A549 treated with GW870086 at 1 μM for 4 hours (cell line): ENCODE results near the gene IL24. TPM values are rescaled to one million over a fixed set of nuclear protein-coding genes. Genes with fewer than 3 reads are reported as not detected.

Source experiments
- total RNA-seq: library from RNA; stranded (reverse); fragments of 200-300 nt; extraction: Qiagen RNA extraction; gene quantifications from 5 replicates; pipeline ENCODE4 v1.2.3, GENCODE V29; 2022; ENCODE audit warnings: low read depth

The IL24 gene
- total RNA-seq = 0.25 to 0.60 TPM (median 0.31 TPM) in 5 replicates

GRCh38 chr1:206897175-206897574, at the start of gene IL24:
Gene IL24, plus strand, starts transcription at chr1:206897443. Its CDS starts 390 bp downstream, at chr1:206897833.

GRCh38 chr1:206864939-206865671, 32.1 kb upstream of the IL24 start, which contains the start of gene IL20:
Gene IL20, plus strand, starts transcription at chr1:206865623. Its CDS starts 230 bp downstream, at chr1:206865853.

GRCh38 chr1:206921772-206922265, 24.6 kb downstream of the IL24 start, which contains the start of gene FCMR:
Gene FCMR, minus strand, starts transcription at chr1:206921941. Its CDS starts 87 bp downstream, at chr1:206921854.

GRCh38 chr1:206946261-206946660, 49.0 kb downstream of the IL24 start, which contains the start of gene PIGR:
Gene PIGR, minus strand, starts transcription at chr1:206946466. Its CDS starts 5,935 bp downstream, at chr1:206940531.

Other genes with a start within 250 kb of the IL24 start
- gene MAPKAPK2, start 212.5 kb upstream of the IL24 start, total RNA-seq = 71.9 to 87.9 TPM (median 84.8 TPM) in 5 replicates
- gene IL19, start 126.7 kb upstream of the IL24 start, total RNA-seq = not detected in 5 replicates
- gene IL10, start 124.9 kb upstream of the IL24 start, total RNA-seq = not detected in 5 replicates
- gene IL20, start 31.8 kb upstream of the IL24 start, total RNA-seq = not detected in 5 replicates
- gene FCMR, start 24.5 kb downstream of the IL24 start, total RNA-seq = 3.3 to 6.4 TPM (median 4.4 TPM) in 5 replicates
- not detected in 5 replicates for gene PIGR, start 49.0 kb downstream of the IL24 start, total RNA-seq
- not detected in 5 replicates for gene FCAMR, start 73.0 kb downstream of the IL24 start, total RNA-seq
- 4.0 to 5.3 TPM (median 4.9 TPM) in 5 replicates for gene C1orf116, start 135.3 kb downstream of the IL24 start, total RNA-seq
- 4.7 to 8.3 TPM (median 6.9 TPM) in 5 replicates for gene YOD1, start 153.8 kb downstream of the IL24 start, total RNA-seq
- 4.2 to 6.5 TPM (median 5.9 TPM) in 5 replicates for gene PFKFB2, start 155.8 kb downstream of the IL24 start, total RNA-seq
- 1.1 to 2.2 TPM (median 1.7 TPM) in 5 replicates for gene C4BPB, start 191.4 kb downstream of the IL24 start, total RNA-seq
- gene C4BPA, start 206.8 kb downstream of the IL24 start, total RNA-seq = 0.46 to 0.77 TPM (median 0.54 TPM) in 5 replicates